Osteoblast (primary cell): ENCODE measurements around the gene GYS2. TPM values are rescaled to one million over a fixed set of nuclear protein-coding genes. Genes with fewer than 3 reads are reported as not detected.

Experiments
- DNase-seq: peaks from one replicate; pipeline ENCODE4 v3.0.0; 2011; ENCODE audit warnings: low spot score, mixed read lengths; ENCODE audit not compliant: insufficient read length; ENCODE audit errors: missing footprints
- H2AFZ ChIP-seq: 2 replicates; pipeline ENCODE4 v1.6.0; 2011; ENCODE audit warnings: mild to moderate bottlenecking, low read length
- H3K27ac ChIP-seq: 2 replicates; pipeline ENCODE4 v1.5.1; 2011; ENCODE audit warnings: mild to moderate bottlenecking, low read depth, low read length, moderate library complexity
- H3K27me3 ChIP-seq: 2 replicates; pipeline ENCODE4 v1.6.0; 2012; ENCODE audit warnings: mild to moderate bottlenecking, control low read depth, inconsistent platforms, low read length, moderate library complexity; ENCODE audit not compliant: insufficient read depth
- H3K36me3 ChIP-seq: 2 replicates; pipeline ENCODE4 v1.5.1; 2011; ENCODE audit warnings: mild to moderate bottlenecking, low read length, control low read depth, moderate library complexity; ENCODE audit not compliant: insufficient read depth
- H3K4me1 ChIP-seq: 2 replicates; pipeline ENCODE4 v1.5.1; 2011; ENCODE audit warnings: mild to moderate bottlenecking, low read length, control low read depth, moderate library complexity; ENCODE audit not compliant: insufficient read depth
- H3K4me2 ChIP-seq: 2 replicates; pipeline ENCODE4 v1.6.0; 2011; ENCODE audit warnings: mild to moderate bottlenecking, low read length; ENCODE audit not compliant: insufficient read depth
- H3K4me3 ChIP-seq: fragments of 200-600 bp; sonication (generic); 3 replicates; pipeline ENCODE4 v1.5.1; 2012; ENCODE audit warnings: mild to moderate bottlenecking, low read length, inconsistent platforms; ENCODE audit not compliant: insufficient read depth
- H3K79me2 ChIP-seq: 2 replicates; pipeline ENCODE4 v1.6.0; 2012; ENCODE audit warnings: mild to moderate bottlenecking, low read length, control low read depth, inconsistent platforms; ENCODE audit not compliant: insufficient read depth
- H3K9me3 ChIP-seq: 2 replicates; pipeline ENCODE4 v1.5.1; 2011; ENCODE audit warnings: low read depth, low read length, control low read depth
- H4K20me1 ChIP-seq: 2 replicates; pipeline ENCODE4 v1.6.0; 2012; ENCODE audit warnings: mild to moderate bottlenecking, low read length, control low read depth; ENCODE audit not compliant: insufficient read depth
- total RNA-seq: library from RNA; depleted of rRNA; stranded (reverse); fragments of >200 nt; gene quantifications from 2 replicates; pipeline ENCODE4 v1.2.3, GENCODE V29; 2012
- TF ChIP-seq, protein P1 (sequence below): IDR thresholded peaks from 2 replicates; pipeline ENCODE4 v1.5.1; 2011; ENCODE audit warnings: mild to moderate bottlenecking, low read depth, low read length, moderate library complexity; ENCODE audit errors: extremely low read depth

GYS2 gene
- total RNA-seq, 1 donor = not detected

DNA sequence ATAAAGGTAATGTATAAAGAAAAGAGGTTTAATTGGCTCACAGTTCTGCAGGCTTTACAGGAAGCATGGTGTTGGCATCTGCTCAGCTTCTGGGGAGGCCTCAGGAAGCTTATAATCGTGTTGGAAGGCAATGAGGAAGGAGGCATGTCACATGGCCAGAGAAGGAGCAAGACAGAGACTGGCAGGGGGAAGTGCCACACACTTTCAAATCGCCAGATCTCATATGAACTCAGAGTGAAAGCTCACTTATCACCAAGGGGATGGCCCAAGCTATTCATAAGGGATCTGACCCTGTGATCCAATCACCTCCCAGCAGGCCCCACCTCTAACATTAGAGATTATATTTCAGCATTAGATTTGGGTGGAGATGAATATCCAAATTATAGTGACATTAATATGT, 26.7 kb upstream of the GYS2 start:
- TF ChIP-seq, protein P1, sequence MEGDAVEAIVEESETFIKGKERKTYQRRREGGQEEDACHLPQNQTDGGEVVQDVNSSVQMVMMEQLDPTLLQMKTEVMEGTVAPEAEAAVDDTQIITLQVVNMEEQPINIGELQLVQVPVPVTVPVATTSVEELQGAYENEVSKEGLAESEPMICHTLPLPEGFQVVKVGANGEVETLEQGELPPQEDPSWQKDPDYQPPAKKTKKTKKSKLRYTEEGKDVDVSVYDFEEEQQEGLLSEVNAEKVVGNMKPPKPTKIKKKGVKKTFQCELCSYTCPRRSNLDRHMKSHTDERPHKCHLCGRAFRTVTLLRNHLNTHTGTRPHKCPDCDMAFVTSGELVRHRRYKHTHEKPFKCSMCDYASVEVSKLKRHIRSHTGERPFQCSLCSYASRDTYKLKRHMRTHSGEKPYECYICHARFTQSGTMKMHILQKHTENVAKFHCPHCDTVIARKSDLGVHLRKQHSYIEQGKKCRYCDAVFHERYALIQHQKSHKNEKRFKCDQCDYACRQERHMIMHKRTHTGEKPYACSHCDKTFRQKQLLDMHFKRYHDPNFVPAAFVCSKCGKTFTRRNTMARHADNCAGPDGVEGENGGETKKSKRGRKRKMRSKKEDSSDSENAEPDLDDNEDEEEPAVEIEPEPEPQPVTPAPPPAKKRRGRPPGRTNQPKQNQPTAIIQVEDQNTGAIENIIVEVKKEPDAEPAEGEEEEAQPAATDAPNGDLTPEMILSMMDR = no peak

GRCh38 chr12:21627924-21628323, 23.3 kb upstream of the GYS2 start:
- Histone ChIP-seq H3K4me1 (no peaks in the 10 kb centered on the region), H2AFZ (no peak overlapping the region), H4K20me1 (no peaks in the 10 kb centered on the region), H3K4me2 (no peak overlapping the region), H3K27me3 (no peaks in the 10 kb centered on the region), H3K36me3 (no peaks in the 10 kb centered on the region), H3K4me3 (no peak overlapping the region), H3K9me3 (no peaks in the 10 kb centered on the region), H3K27ac (no peak overlapping the region), H3K79me2 (no peaks in the 10 kb centered on the region)
- TF ChIP-seq, protein P1 = no peak
- peak; percentile 42 for DNase-seq

More for the DNA sequence above, 26.7 kb upstream of the GYS2 start:
- no peak for DNase-seq
- no peak overlapping the region for H2AFZ ChIP-seq
- no peaks in the 10 kb centered on the region for H3K9me3 ChIP-seq
- H3K27me3 ChIP-seq = no peaks in the 10 kb centered on the region
- no peak overlapping the region for H3K27ac ChIP-seq
- no peaks in the 10 kb centered on the region for H3K79me2 ChIP-seq
- no peaks in the 10 kb centered on the region for H4K20me1 ChIP-seq
- no peak overlapping the region for H3K4me3 ChIP-seq
- no peaks in the 10 kb centered on the region for H3K4me1 ChIP-seq
- H3K36me3 ChIP-seq = peaks cover 23% of the 10 kb centered on the region
- H3K4me2 ChIP-seq = no peak overlapping the region

- DNase-seq = no peak
- H3K27ac ChIP-seq = no peak overlapping the region
- no peaks in the 10 kb centered on the region for H3K27me3 ChIP-seq
- no peaks in the 10 kb centered on the region for H4K20me1 ChIP-seq
- H3K79me2 ChIP-seq = no peaks in the 10 kb centered on the region
- no peak overlapping the region for H3K4me2 ChIP-seq
- H2AFZ ChIP-seq = no peak overlapping the region
- no peak overlapping the region for H3K4me3 ChIP-seq
- H3K4me1 ChIP-seq = no peaks in the 10 kb centered on the region
- no peaks in the 10 kb centered on the region for H3K9me3 ChIP-seq
- no peaks in the 10 kb centered on the region for H3K36me3 ChIP-seq
- TF ChIP-seq, protein P1 = no peak
Measured at GRCh38 chr12:21618566-21618965, 13.9 kb upstream of the GYS2 start.

GRCh38 chr12:21617030-21617429, 12.4 kb upstream of the GYS2 start:
- Histone ChIP-seq H3K4me1 (no peaks in the 10 kb centered on the region), H3K9me3 (no peaks in the 10 kb centered on the region), H3K79me2 (no peaks in the 10 kb centered on the region), H3K4me2 (no peak overlapping the region), H3K27me3 (no peaks in the 10 kb centered on the region), H3K4me3 (no peak overlapping the region), H4K20me1 (no peaks in the 10 kb centered on the region), H3K27ac (no peak overlapping the region), H3K36me3 (no peaks in the 10 kb centered on the region), H2AFZ (no peak overlapping the region)
- no peak for DNase-seq
- TF ChIP-seq, protein P1 = no peak
